Vagina (tissue), 2 donors: Measurements from ENCODE around the gene IKZF4.

Source experiments
- POLR2A ChIP-seq, 2 donors: fragments of 450-650 bp; IDR thresholded peaks; one replicate each; pipeline ENCODE4 v1.6.1; 2017; ENCODE audit warnings: antibody characterized with exemption in 2 of 2, mild to moderate bottlenecking in 2 of 2, moderate library complexity in 2 of 2
- TF ChIP-seq, protein P1 (sequence below), 3 experiments: fragments of 450-650 bp in 2 of 3; fragments of 200-600 bp in 1 of 3; sonication (generic) in 1 of 3; IDR thresholded peaks; one replicate each; pipeline ENCODE4 v1.5.1; 2017 to 2019; ENCODE audit warnings: antibody characterized with exemption in 3 of 3, mild to moderate bottlenecking in 2 of 3, moderate library complexity in 2 of 3

DNA sequence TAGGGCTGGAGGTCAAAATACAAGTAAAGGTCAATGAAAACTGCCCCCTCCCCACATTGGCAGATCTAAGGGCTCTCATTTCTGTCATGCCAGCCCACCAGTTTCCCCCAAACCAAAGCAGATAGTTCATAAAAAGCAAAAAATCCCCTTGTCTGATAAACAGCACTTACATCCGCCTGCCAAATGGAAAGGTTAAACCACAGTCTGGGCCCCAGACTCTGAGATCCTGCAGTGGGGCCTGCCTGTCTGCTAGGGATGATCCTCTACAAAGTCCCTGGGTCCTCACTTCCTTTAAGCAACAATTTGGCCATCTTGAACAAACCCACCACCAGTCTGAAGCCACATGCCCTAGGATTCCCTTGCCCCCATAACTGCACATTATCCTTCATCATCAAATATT lies 11.1 kb downstream of the IKZF4 start:
- TF ChIP-seq, protein P1, sequence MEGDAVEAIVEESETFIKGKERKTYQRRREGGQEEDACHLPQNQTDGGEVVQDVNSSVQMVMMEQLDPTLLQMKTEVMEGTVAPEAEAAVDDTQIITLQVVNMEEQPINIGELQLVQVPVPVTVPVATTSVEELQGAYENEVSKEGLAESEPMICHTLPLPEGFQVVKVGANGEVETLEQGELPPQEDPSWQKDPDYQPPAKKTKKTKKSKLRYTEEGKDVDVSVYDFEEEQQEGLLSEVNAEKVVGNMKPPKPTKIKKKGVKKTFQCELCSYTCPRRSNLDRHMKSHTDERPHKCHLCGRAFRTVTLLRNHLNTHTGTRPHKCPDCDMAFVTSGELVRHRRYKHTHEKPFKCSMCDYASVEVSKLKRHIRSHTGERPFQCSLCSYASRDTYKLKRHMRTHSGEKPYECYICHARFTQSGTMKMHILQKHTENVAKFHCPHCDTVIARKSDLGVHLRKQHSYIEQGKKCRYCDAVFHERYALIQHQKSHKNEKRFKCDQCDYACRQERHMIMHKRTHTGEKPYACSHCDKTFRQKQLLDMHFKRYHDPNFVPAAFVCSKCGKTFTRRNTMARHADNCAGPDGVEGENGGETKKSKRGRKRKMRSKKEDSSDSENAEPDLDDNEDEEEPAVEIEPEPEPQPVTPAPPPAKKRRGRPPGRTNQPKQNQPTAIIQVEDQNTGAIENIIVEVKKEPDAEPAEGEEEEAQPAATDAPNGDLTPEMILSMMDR (IDR thresholded peaks at IDR 0.05), result no peak
- no peak for TF ChIP-seq POLR2A (IDR thresholded peaks at IDR 0.05)
